Measurements from ENCODE around the gene FNTB. TPM values are rescaled to one million over a fixed set of nuclear protein-coding genes. Genes with fewer than 3 reads are reported as not detected.

FNTB gene
- total and polyA plus RNA-seq, 2 donors (not counting 3 experiments of a cell fraction or from before 2014, with no cell fraction given) = 21.0 to 21.6 TPM

- Histone ChIP-seq H3K9ac (replicated peaks; ENCODE audit: extremely low read depth, insufficient read depth, low read length) (no peak overlapping the region), H3K36me3 (ENCODE audit: control insufficient read depth in 2 of 2, extremely low read depth in 1 of 2, insufficient read depth in 2 of 2, low read length in 2 of 2) (no peaks in the 10 kb centered on the region), H3K4me2 (ENCODE audit: insufficient read depth, low read length) (no peak overlapping the region), H2AFZ (ENCODE audit: low read depth, low read length) (no peak overlapping the region), H3K27me3 (ENCODE audit: control insufficient read depth in 2 of 2, insufficient read depth in 2 of 2, low read length in 2 of 2) (peaks cover 0 to 1% of the 10 kb centered on the region in 2 experiments), H3K27ac (ENCODE audit: insufficient read depth, low read depth, low read length) (no peak overlapping the region), H4K20me1 (replicated peaks; ENCODE audit: control insufficient read depth, extremely low read depth, insufficient read depth, low read length) (no peaks in the 10 kb centered on the region), H3K9me3 (replicated peaks; ENCODE audit: control insufficient read depth, insufficient read depth, low read length) (no peaks in the 10 kb centered on the region), H3K4me3 (replicated peaks in 1 of 3; ENCODE audit: insufficient read depth in 1 of 3, low read depth in 1 of 3, low read length in 3 of 3) (no peak overlapping the region), H3K4me1 (ENCODE audit: control insufficient read depth, extremely low read depth, insufficient read depth, low read length) (peaks cover 12% of the 10 kb centered on the region), H3K9me1 (replicated peaks; ENCODE audit: control insufficient read depth, extremely low read depth, insufficient read depth, low read length) (no peaks in the 10 kb centered on the region), H3K79me2 (ENCODE audit: control insufficient read depth, insufficient read depth, low read length) (peaks cover 4% of the 10 kb centered on the region)
- no peak for DNase-seq (ENCODE audit: low read depth, low spot score)
- no peak for FAIRE-seq
- dilution Hi-C loops (cut with MboI; ENCODE audit: extremely low pct_ligation_motif_present, low sequenced_read_pairs) (no loop called here), intact Hi-C loops (cut with micrococcal nuclease) (no loop called here)
- ChIA-PET CTCF (interaction anchor here (7.3 kb wide), 1 partner anchor 31 kb away, joined by 109 read pairs; no protein-coding TSS in a partner anchor), POLR2A (no interaction called here)
- BruUV-seq (replicated peaks) = no TSS peak
- TF ChIP-seq, protein P1, sequence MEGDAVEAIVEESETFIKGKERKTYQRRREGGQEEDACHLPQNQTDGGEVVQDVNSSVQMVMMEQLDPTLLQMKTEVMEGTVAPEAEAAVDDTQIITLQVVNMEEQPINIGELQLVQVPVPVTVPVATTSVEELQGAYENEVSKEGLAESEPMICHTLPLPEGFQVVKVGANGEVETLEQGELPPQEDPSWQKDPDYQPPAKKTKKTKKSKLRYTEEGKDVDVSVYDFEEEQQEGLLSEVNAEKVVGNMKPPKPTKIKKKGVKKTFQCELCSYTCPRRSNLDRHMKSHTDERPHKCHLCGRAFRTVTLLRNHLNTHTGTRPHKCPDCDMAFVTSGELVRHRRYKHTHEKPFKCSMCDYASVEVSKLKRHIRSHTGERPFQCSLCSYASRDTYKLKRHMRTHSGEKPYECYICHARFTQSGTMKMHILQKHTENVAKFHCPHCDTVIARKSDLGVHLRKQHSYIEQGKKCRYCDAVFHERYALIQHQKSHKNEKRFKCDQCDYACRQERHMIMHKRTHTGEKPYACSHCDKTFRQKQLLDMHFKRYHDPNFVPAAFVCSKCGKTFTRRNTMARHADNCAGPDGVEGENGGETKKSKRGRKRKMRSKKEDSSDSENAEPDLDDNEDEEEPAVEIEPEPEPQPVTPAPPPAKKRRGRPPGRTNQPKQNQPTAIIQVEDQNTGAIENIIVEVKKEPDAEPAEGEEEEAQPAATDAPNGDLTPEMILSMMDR (IDR thresholded peaks at IDR 0.05; ENCODE audit: extremely low read depth in 1 of 2, insufficient read depth in 1 of 2, low read depth in 1 of 2, low read length in 2 of 2) = no peak
- no peak for TF ChIP-seq POLR2A (IDR thresholded peaks at IDR 0.05; ENCODE audit: low read depth, low read length)
- TF ChIP-seq FOS (IDR thresholded peaks at IDR 0.05; ENCODE audit: borderline replicate concordance, insufficient read depth, low read length) = no peak
- TF ChIP-seq GATA2 (IDR thresholded peaks at IDR 0.05; ENCODE audit: insufficient read depth, insufficient read length, low read depth, low read length) = no peak
- TF ChIP-seq EZH2 (IDR thresholded peaks at IDR 0.05; ENCODE audit: borderline replicate concordance, low read depth, low read length, severe bottlenecking) = no peak
- TF ChIP-seq MAX (IDR thresholded peaks at IDR 0.05; ENCODE audit: insufficient read depth, insufficient read length) = no peak
- TF ChIP-seq POLR2AphosphoS5 (IDR thresholded peaks at IDR 0.05; ENCODE audit: insufficient read depth, low read depth, low read length) = no peak
- TF ChIP-seq MYC (IDR thresholded peaks at IDR 0.05; ENCODE audit: low read depth, low read length) = no peak
- no peak for TF ChIP-seq JUN (IDR thresholded peaks at IDR 0.05; ENCODE audit: borderline replicate concordance, insufficient read depth, insufficient read length, low read depth)
Measured at GRCh38 chr14:64990296-64990695, 3.6 kb downstream of the FNTB start.

All from endothelial cell of umbilical vein (primary cell).